Measurements from ENCODE around the gene SLC29A4. TPM values are rescaled to one million over a fixed set of nuclear protein-coding genes. Genes with fewer than 3 reads are reported as not detected.
"Not testable (repeated sequence)": the region's sequence is repeated elsewhere in the genome, so short reads cannot be mapped to it uniquely, and the experiment has no call there.

SLC29A4 gene
- total and polyA plus RNA-seq, 8 donors = 2.4 to 8.2 (median 3.9) TPM

- DNase-seq = no peak
- WGBS, 5 donors = 27 to 66% (median 42%) methylated on average over 6 of the region's 6 CpGs
- no peaks in the 10 kb centered on the region for H3K27me3 ChIP-seq
- H3K4me3 ChIP-seq = no peak overlapping the region
- H3K9me3 ChIP-seq = no peaks in the 10 kb centered on the region
- peaks cover 5 to 24% (median 10%) of the 10 kb centered on the region in 4 donors for H3K4me1 ChIP-seq
- intact Hi-C loops (cut with DNase I; ENCODE audit: low total_unique reads) = no loop called here
- no peak overlapping the region for H3K27ac ChIP-seq
- no peaks in the 10 kb centered on the region for H3K36me3 ChIP-seq
- TF ChIP-seq, protein P1, sequence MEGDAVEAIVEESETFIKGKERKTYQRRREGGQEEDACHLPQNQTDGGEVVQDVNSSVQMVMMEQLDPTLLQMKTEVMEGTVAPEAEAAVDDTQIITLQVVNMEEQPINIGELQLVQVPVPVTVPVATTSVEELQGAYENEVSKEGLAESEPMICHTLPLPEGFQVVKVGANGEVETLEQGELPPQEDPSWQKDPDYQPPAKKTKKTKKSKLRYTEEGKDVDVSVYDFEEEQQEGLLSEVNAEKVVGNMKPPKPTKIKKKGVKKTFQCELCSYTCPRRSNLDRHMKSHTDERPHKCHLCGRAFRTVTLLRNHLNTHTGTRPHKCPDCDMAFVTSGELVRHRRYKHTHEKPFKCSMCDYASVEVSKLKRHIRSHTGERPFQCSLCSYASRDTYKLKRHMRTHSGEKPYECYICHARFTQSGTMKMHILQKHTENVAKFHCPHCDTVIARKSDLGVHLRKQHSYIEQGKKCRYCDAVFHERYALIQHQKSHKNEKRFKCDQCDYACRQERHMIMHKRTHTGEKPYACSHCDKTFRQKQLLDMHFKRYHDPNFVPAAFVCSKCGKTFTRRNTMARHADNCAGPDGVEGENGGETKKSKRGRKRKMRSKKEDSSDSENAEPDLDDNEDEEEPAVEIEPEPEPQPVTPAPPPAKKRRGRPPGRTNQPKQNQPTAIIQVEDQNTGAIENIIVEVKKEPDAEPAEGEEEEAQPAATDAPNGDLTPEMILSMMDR (IDR thresholded peaks at IDR 0.05) = no peak
- TF ChIP-seq EP300 (IDR thresholded peaks at IDR 0.05) (no peak), POLR2A (IDR thresholded peaks at IDR 0.05) (no peak), POLR2AphosphoS5 (IDR thresholded peaks at IDR 0.05) (no peak)
Measured at GRCh38 chr7:5270788-5271187, 12.0 kb upstream of the SLC29A4 start.

GRCh38 chr7:5273831-5274405 is 8.8 kb upstream of the SLC29A4 start:
- H3K27me3 ChIP-seq; H3K36me3 ChIP-seq; intact Hi-C loops (cut with DNase I; ENCODE audit: low total_unique reads); H3K4me3 ChIP-seq; H3K9me3 ChIP-seq: not testable (repeated sequence)
- WGBS, 5 donors = 26 to 39% (median 34%) methylated on average over 14 to 18 of the region's 18 CpGs
- peak; percentile 66 to 71 for DNase-seq
- Histone ChIP-seq H3K4me1 (peaks cover 5 to 26% (median 14%) of the 10 kb centered on the region in 4 donors), H3K27ac (peak overlapping the region; percentile 60 to 90 (median 69))

DNA sequence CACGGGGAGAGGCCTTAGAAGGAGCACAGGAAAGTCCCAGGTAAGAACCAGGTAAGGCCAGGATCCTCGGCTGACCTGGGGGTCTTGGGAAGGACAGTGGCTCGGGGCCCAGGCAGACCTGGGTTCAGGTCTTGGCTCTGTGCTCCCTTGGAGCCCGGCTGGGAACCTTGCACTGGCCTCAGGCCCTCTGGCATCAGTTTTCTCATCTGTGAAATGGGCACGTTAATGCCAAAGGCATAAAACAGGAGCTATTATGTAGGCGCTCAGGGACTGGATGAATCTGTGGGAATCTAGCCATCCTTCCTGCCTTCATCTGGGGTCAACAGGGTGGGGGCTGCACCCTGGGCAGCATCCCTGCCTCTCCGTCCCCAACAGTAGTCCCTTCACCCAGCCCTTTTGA is 8.3 kb upstream of the SLC29A4 start:
- Histone ChIP-seq H3K9me3 (no peaks in the 10 kb centered on the region), H3K4me1 (peaks cover 5 to 26% (median 14%) of the 10 kb centered on the region in 4 donors), H3K36me3 (no peaks in the 10 kb centered on the region), H3K27ac (peak overlapping the region; percentile 60 to 90 (median 69)), H3K4me3 (no peak overlapping the region), H3K27me3 (no peaks in the 10 kb centered on the region)
- DNase-seq = no peak
- TF ChIP-seq POLR2A (IDR thresholded peaks at IDR 0.05) (no peak), EP300 (IDR thresholded peaks at IDR 0.05) (no peak), POLR2AphosphoS5 (IDR thresholded peaks at IDR 0.05) (no peak)
- TF ChIP-seq, protein P1 (IDR thresholded peaks at IDR 0.05) = no peak
- intact Hi-C loops (cut with DNase I; ENCODE audit: low total_unique reads) = no loop called here
- WGBS, 5 donors = 59 to 75% (median 72%) methylated on average over 6 to 7 of the region's 7 CpGs

- peak overlapping the region; percentile 60 to 90 (median 69) for H3K27ac ChIP-seq
- H3K36me3 ChIP-seq; H3K27me3 ChIP-seq; intact Hi-C loops (cut with DNase I; ENCODE audit: low total_unique reads); H3K4me3 ChIP-seq; H3K9me3 ChIP-seq: not testable (repeated sequence)
- 18 to 51% (median 39%) methylated on average over 6 to 11 of the region's 11 CpGs for WGBS, 5 donors
- DNase-seq = peak; percentile 57 to 60
- H3K4me1 ChIP-seq = peaks cover 5 to 26% (median 14%) of the 10 kb centered on the region in 4 donors
Measured at GRCh38 chr7:5274985-5275431, 7.7 kb upstream of the SLC29A4 start.

DNA sequence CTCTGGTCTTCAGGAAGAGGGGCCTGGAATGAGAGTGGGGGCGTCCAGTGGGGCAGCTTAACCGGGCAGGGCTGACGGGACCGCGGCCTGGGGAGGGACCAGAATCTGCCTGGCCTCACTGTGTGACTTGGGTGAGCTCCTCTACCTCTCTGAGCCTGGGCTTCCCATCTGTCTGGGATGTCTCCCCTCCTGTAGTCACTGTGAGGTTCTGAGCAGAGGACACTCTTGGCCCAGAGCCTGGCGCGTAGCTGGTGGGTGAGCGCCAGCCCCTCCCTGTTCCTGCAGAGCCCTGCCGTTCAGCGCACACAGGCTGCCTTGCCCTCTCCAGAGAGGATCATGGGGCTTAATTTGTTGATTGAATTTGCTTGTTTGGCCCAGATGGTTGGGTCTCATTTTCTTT is 7.2 kb upstream of the SLC29A4 start:
- H3K9me3 ChIP-seq; H3K27me3 ChIP-seq; intact Hi-C loops (cut with DNase I; ENCODE audit: low total_unique reads); H3K36me3 ChIP-seq; H3K4me3 ChIP-seq: not testable (repeated sequence)
- peaks cover 5 to 26% (median 14%) of the 10 kb centered on the region in 4 donors for H3K4me1 ChIP-seq
- DNase-seq = peak; percentile 71 to 77
- 21 to 67% (median 50%) methylated on average over 5 to 10 of the region's 10 CpGs for WGBS, 5 donors
- H3K27ac ChIP-seq = peak overlapping the region in 3 of 5 donors; percentile 60 to 70 (median 69)

- WGBS, 5 donors = 87 to 94% (median 92%) methylated on average over 13 to 14 of the region's 14 CpGs
- H3K36me3 ChIP-seq = not testable (repeated sequence)
Measured at GRCh38 chr7:5276123-5276522, 6.6 kb upstream of the SLC29A4 start.

More at GRCh38 chr7:5276123-5276522, 6.6 kb upstream of the SLC29A4 start:
- H3K27ac ChIP-seq = peak overlapping the region in 3 of 5 donors; percentile 17 to 69 (median 29)
- H3K27me3 ChIP-seq; intact Hi-C loops (cut with DNase I; ENCODE audit: low total_unique reads); H3K9me3 ChIP-seq; DNase-seq; H3K4me3 ChIP-seq: not testable (repeated sequence)
- peaks cover 5 to 26% (median 14%) of the 10 kb centered on the region in 4 donors for H3K4me1 ChIP-seq

Measured in stomach (tissue), 9 donors.